DMS114 treated with DMSO at 0.1 percent for 48 hours (cell line): ENCODE data around the gene WFDC11.
A peak's percentile ranks its signal among the peaks of the same experiment; 100 is the strongest.

Experiments
- DNase-seq: peaks from one replicate; lab custom pipeline; 2025; ENCODE audit not compliant: unreplicated experiment; lab: John Stamatoyannopoulos, UW

The WFDC11 gene

GRCh38 chr20:45629496-45630100 lies 40.4 kb downstream of the WFDC11 start, which contains the start of gene WFDC10A:
WFDC10A (plus strand) TSS chr20:45629739; CDS start chr20:45629814, 75 bp downstream.
- peak; percentile 6 for DNase-seq

- DNase-seq: no peak
These were observed 43.5 kb downstream of the WFDC11 start for GRCh38 chr20:45626540-45626939.

- no peak for DNase-seq
These were observed 48.4 kb downstream of the WFDC11 start for GRCh38 chr20:45621593-45621992.

GRCh38 chr20:45617591-45617990 lies 52.4 kb downstream of the WFDC11 start:
- DNase-seq: no peak

- DNase-seq: no peak
These were observed 57.7 kb downstream of the WFDC11 start for GRCh38 chr20:45612314-45612713.

- no peak for DNase-seq
These were observed 59.0 kb downstream of the WFDC11 start for GRCh38 chr20:45611054-45611453.

- DNase-seq: no peak
These were observed 62.2 kb downstream of the WFDC11 start for GRCh38 chr20:45607810-45608209.
